HG03460 (cell line): Measurements from ENCODE around the gene LAMA3.

Source experiments
- ATAC-seq: cut with Tn5 transposase; IDR thresholded peaks from one replicate; pipeline ENCODE4 v1.9.1; 2021; ENCODE audit not compliant: unreplicated experiment

Gene LAMA3, protein sequence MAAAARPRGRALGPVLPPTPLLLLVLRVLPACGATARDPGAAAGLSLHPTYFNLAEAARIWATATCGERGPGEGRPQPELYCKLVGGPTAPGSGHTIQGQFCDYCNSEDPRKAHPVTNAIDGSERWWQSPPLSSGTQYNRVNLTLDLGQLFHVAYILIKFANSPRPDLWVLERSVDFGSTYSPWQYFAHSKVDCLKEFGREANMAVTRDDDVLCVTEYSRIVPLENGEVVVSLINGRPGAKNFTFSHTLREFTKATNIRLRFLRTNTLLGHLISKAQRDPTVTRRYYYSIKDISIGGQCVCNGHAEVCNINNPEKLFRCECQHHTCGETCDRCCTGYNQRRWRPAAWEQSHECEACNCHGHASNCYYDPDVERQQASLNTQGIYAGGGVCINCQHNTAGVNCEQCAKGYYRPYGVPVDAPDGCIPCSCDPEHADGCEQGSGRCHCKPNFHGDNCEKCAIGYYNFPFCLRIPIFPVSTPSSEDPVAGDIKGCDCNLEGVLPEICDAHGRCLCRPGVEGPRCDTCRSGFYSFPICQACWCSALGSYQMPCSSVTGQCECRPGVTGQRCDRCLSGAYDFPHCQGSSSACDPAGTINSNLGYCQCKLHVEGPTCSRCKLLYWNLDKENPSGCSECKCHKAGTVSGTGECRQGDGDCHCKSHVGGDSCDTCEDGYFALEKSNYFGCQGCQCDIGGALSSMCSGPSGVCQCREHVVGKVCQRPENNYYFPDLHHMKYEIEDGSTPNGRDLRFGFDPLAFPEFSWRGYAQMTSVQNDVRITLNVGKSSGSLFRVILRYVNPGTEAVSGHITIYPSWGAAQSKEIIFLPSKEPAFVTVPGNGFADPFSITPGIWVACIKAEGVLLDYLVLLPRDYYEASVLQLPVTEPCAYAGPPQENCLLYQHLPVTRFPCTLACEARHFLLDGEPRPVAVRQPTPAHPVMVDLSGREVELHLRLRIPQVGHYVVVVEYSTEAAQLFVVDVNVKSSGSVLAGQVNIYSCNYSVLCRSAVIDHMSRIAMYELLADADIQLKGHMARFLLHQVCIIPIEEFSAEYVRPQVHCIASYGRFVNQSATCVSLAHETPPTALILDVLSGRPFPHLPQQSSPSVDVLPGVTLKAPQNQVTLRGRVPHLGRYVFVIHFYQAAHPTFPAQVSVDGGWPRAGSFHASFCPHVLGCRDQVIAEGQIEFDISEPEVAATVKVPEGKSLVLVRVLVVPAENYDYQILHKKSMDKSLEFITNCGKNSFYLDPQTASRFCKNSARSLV (N-terminal part only)

DNA sequence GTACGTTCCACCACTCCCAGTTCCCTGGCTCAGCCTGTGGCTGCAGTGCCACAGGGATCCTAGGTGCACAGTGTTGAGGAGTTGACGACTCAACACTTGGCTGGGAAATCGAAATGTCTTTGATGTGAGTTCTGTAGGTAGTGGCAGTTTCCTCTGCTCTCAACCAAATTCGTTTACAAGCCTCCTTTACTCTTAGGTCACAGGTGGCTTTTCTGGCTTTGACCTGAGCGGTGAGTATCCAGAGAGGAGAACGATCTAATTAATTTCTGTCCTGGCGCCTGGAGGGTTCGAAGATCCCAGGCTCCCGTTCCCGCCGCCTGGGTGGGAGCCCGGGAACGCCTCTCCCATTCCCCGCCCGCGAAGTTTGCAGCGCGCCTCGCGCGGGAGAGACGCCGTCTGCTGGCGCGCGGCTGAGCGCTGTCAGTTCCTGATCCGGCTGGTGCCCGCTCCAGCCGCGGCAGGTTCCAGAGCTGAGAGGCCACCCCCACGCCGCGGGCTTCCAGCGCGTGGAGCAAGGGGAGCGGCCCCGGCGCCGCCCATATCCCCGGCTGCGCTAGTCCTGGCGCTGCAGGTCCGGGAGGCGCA, at the start of gene LAMA3:
Gene LAMA3 (plus strand): TSS at position 423 of the 585 bp plus-strand sequence. CDS start 231 bp downstream, outside the sequence.
- ATAC-seq = no peak

- no peak for ATAC-seq
These were observed 49.2 kb upstream of the LAMA3 start for GRCh38 chr18:23640052-23640451.

DNA sequence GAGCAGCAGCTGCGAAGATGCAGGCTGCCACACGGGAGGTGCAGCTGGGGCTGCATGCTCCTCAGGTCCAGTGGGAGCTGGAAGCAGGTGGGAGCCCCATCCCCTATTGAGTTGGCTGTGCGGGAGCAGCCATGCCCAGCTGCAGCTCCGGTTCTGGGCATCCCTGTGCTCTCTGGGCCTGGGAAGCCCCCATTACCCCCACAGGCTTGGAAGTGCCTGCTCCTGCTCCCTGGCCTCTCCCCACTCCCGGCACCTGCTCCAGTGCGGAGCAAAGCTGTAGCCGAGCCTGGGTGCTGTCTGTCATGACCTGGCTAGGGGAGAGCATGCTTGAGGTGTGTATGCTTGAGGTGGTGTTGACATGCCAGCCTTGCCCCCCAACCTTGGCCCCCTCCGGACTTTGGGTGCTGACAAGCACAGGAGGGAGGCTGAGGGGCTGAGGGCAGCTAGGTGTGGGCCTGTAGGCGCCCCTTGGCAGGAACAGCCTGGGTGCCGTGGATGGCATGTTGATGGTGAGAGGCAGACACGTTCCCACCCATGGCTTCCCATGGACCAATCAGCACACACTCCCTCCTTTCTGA, 48.0 kb upstream of the LAMA3 start:
- ATAC-seq = no peak

- ATAC-seq = no peak
These were observed 47.2 kb upstream of the LAMA3 start for GRCh38 chr18:23641937-23642666.

GRCh38 chr18:23643815-23644490, 45.3 kb upstream of the LAMA3 start:
- no peak for ATAC-seq

- ATAC-seq = no peak
These were observed 43.6 kb upstream of the LAMA3 start for GRCh38 chr18:23645568-23646175.

DNA sequence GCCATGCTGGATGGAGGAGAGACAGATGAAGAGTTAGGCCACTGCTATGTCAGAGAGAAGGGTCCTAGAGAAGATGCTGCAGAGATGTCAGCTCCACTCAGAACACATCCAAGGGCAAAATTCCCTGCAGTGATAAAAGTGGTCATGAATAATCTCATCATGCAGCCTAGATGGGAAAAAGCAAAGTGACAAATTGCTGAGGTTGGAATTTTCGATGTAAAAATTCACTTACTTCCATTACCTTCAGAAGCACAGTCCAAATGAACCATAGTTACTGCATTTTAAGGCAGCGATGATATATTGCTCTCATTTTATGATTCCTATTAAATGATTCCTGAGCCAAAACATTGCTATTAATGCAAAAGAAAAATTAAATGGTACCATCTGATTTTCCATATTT, 43.0 kb upstream of the LAMA3 start:
- ATAC-seq = no peak

DNA sequence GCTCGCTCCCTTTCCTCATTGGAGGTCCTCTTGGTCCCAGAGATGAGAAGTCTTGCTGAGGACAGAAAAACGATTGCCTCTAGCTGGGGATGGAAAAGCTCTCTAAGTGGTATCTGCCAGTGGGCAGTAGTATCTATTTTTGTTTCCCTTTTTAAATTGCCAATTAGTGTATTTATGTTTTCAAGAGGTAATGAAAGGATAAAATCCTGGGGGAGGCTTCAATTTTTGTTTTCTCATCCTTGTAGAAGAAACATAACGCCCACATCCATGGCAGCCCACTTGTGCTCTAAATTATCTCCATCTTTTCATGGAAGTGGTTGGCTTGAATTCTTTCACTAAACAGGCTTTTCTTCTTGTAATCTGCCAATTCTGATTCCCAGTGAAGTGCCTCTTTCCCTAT, 40.8 kb upstream of the LAMA3 start:
- ATAC-seq = no peak

DNA sequence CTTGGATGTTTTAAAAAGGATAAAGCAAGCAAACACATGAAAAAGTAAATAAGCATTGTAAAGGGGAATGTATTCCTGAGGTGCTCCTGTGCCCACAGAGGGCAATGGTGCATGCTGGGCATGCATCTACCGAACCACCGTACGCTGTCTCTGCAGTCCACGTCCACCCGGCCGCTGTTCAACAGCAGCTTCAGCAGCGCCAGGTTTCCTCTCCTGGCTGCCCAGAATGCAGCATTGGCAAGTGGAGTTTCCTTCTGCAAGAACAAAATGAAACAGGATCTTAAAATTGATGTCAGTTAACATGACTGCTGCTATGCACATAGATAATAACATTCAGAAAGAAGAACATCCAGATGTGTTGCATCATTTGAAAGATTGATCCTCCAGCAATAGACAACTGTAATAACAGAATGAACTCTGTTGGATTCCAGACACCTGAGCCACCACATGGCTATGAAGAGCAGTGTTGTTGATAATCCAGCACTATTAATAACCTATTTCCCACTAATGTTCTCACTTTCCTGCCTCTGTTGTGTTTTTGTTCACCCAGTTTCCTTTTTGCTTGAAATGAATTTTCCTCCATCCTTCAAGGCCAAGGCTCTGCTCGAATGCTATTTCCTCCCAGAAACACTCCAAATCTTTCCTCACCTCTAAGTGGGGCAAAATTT, 40.2 kb upstream of the LAMA3 start:
- no peak for ATAC-seq

DNA sequence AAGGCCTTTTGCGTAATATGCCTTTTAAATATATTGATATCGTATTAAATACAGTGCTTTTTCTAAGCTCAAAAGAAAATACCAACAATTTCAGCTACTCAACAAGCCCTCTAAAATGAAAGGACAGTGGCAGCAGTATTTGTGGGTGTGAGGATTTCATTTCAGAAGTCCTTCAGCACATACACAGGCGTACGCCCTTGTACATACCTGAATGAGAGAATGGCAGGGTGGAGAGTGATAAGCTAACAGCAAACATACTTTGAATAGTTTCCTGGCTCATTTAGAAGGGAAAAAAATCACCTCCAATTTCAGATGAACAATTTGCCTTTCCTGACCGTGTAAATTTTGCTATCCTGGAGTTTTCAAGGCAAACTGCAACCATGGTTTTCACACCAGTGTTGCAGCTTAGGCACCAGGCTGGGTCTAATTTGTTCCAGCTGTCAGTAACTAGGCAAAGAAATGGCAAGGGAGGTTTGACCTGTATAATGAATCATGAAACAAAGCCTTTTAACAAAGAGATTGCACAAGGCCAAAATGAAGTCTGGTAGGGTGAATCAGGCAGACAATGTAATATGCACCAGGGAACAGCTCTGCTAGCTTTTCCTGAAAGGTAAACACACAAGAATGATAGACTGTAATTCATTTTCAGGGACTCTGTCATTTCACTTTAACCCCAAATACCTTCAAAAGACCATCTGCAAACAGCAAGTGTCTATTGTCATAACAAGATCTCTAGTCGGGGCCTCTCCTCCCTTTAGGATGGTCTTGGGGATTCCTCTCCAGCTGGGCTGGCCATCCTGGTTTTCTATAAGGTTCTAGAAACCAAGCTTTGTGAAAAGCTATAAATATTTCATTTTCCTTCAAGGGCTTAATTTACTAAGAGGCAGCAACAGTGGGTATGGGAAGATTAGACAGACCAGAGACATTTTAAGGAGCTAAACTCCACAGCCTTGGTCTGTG, 38.0 kb upstream of the LAMA3 start:
- ATAC-seq = no peak

DNA sequence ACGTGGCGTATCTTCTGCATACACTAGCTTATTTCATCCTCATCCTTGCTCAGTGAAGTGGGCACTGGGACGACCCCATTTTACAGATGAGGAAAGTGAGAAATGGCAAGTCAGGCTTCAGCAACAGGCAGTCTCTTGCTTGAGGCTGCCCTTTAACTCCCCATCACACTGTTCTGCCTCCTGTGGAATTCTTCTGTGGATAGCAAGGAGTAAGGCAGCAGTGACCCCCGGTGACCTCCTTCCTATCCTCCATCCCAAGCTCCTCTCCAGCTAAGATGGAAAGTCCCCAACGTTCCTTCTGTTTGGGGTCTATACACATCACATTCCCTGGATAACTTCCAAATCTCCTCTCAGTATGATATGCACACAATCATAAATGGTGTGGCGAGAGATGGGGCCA, 37.0 kb upstream of the LAMA3 start:
- no peak for ATAC-seq

DNA sequence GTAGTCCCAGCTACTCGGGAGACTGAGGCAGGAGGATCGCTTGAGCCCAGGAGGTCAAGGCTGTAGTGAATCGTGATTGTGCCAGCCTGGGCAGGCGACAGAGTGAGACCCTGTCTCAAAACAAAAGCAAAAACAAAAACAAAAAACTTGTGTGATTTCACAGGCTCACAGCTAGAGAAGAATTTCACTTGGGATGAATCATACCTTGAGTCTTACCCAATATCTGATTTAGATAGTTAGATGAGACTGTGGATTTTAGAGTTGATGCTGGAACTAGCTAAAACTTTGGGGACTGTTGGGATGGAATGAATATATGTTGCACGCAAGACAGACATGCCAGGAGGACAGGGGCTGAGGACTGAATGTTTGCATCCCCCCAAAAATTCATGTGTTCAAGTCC, 31.0 kb upstream of the LAMA3 start:
- no peak for ATAC-seq

DNA sequence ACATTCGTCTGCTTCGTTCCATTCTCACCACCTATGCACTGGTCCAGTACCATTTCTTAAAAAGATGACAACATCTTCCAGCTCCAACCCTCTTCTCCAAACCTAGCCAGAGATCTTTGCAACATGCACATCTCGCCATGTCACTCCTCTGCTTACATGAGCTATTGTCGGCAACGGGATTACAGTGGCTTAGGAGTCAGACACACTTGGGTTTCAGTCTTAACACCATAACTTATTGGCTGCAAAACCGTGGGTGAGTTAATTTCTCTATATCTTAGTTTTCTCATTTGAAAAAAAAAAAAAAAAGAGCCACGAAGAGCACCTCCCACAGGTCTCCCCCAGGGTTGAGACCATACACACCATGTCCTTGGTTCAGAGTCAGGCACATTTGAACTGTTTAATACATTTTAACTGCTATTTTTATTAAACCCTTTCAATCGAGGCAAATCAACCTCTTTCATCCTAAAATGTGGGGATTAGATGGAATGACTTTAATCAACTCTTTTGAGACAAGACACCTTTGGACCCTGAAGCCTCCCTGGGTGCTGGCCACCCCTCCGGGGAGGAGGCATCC, 27.4 kb upstream of the LAMA3 start:
- ATAC-seq = no peak

- no peak for ATAC-seq
These were observed 26.7 kb upstream of the LAMA3 start, which contains the start of gene ANKRD29 for GRCh38 chr18:23662309-23663263. TSS of gene ANKRD29 (minus strand) at chr18:23662911. CDS start at chr18:23662730, 181 bp downstream.

DNA sequence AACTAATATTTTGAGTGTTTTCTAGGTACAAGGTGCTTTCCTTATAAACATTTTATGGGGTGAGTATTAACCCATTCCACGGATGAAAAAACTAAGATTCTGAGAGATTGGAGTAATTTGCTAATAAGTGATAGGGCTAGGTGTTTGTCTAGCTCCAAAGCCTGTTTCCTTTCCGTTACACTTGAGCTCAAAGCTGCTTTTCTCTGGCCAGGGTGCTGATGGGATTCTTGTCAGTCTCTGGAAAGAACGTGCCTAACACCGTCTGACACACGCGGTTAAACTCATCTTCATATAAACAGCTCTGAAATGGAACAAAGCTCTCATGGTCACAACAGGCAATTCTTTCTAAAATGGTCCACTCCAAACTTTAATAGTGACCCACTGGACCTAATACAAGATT, 24.6 kb upstream of the LAMA3 start:
- no peak for ATAC-seq

DNA sequence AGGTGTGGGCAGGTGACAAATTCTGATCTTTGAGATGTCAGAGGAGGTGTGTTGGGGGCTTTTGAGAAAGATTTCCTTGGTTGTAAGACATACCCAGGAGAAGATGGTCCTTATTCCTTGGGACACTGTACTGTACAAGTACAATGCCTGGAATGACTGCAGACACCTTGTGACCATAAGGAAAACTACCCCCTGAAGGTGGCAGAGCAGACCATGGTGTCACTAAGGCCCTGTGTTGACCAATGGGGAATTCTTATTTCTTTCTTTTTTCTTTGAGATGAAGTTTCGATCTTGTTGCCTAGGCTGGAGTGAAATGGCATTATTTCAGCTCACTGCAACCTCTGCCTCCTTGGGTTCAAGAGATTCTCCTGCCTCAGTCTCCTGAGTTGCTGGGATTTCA, 22.1 kb upstream of the LAMA3 start:
- no peak for ATAC-seq
